HEK293T (cell line): ENCODE results near the gene FAM83D.

ENCODE experiments used
- CTCF ChIA-PET: fragments of 350-600 bp; formaldehyde crosslinking; extraction: SDS; loops from one replicate; lab custom pipeline; 2021; ENCODE audit warnings: antibody characterized with exemption, inconsistent platforms; lab: Yijun Ruan, JAX
- POLR2A ChIA-PET: fragments of 350-600 bp; formaldehyde crosslinking; extraction: SDS; loops from one replicate; lab custom pipeline; 2020; ENCODE audit warnings: antibody characterized with exemption, inconsistent platforms; lab: Yijun Ruan, JAX
- DNase-seq: peaks from one replicate; pipeline ENCODE4 v3.0.0; 2012; ENCODE audit warnings: mixed read lengths; ENCODE audit errors: extremely low spot score
- ARNT ChIP-seq: fragments of 450-650 bp; IDR thresholded peaks from 2 replicates; pipeline ENCODE4 v1.6.1; 2017; ENCODE audit warnings: mild to moderate bottlenecking
- BHLHE40 ChIP-seq: fragments of 450-650 bp; IDR thresholded peaks from 2 replicates; pipeline ENCODE4 v1.6.1; 2016; ENCODE audit warnings: mild to moderate bottlenecking, moderate library complexity, borderline replicate concordance
- CTBP1 ChIP-seq: fragments of 450-650 bp; IDR thresholded peaks from 2 replicates; pipeline ENCODE4 v1.6.1; 2016; ENCODE audit warnings: borderline replicate concordance
- ELF4 ChIP-seq: fragments of 450-650 bp; IDR thresholded peaks from 2 replicates; pipeline ENCODE4 v1.6.1; 2017; ENCODE audit warnings: antibody characterized with exemption
- FOXA1 ChIP-seq: fragments of 450-650 bp; IDR thresholded peaks from 2 replicates; pipeline ENCODE4 v1.6.1; 2016; ENCODE audit warnings: mild to moderate bottlenecking
- FOXK2 ChIP-seq: fragments of 450-650 bp; IDR thresholded peaks from 2 replicates; pipeline ENCODE4 v1.6.1; 2016; ENCODE audit warnings: mild to moderate bottlenecking
- FOXM1 ChIP-seq: fragments of 450-650 bp; IDR thresholded peaks from 2 replicates; pipeline ENCODE4 v1.6.1; 2017; ENCODE audit warnings: mild to moderate bottlenecking, borderline replicate concordance
- HDGF ChIP-seq: fragments of 450-650 bp; IDR thresholded peaks from 2 replicates; pipeline ENCODE4 v1.6.1; 2017; ENCODE audit warnings: antibody characterized with exemption, borderline replicate concordance
- L3MBTL2 ChIP-seq: fragments of 450-650 bp; conservative IDR thresholded peaks from 2 replicates; pipeline ENCODE4 v1.6.1; 2016; ENCODE audit warnings: mild to moderate bottlenecking
- LEF1 ChIP-seq: fragments of 450-650 bp; IDR thresholded peaks from 2 replicates; pipeline ENCODE4 v1.6.1; 2017; ENCODE audit warnings: mild to moderate bottlenecking, borderline replicate concordance
- NFRKB ChIP-seq: fragments of 450-650 bp; IDR thresholded peaks from 2 replicates; pipeline ENCODE4 v1.6.1; 2016; ENCODE audit warnings: mild to moderate bottlenecking, moderate library complexity
- SP1 ChIP-seq: fragments of 450-650 bp; IDR thresholded peaks from 2 replicates; pipeline ENCODE4 v1.6.1; 2017
- SUZ12 ChIP-seq: fragments of 450-650 bp; IDR thresholded peaks from 2 replicates; pipeline ENCODE4 v1.6.1; 2016; ENCODE audit warnings: mild to moderate bottlenecking
- TARDBP ChIP-seq: fragments of 450-650 bp; IDR thresholded peaks from 2 replicates; pipeline ENCODE4 v1.6.1; 2016
- ZNF384 ChIP-seq: fragments of 450-650 bp; IDR thresholded peaks from 2 replicates; pipeline ENCODE4 v1.6.1; 2016
- TF ChIP-seq, protein P1 (sequence below): fragments of 450-650 bp; IDR thresholded peaks from 2 replicates; pipeline ENCODE4 v1.6.1; 2016

The FAM83D gene

DNA sequence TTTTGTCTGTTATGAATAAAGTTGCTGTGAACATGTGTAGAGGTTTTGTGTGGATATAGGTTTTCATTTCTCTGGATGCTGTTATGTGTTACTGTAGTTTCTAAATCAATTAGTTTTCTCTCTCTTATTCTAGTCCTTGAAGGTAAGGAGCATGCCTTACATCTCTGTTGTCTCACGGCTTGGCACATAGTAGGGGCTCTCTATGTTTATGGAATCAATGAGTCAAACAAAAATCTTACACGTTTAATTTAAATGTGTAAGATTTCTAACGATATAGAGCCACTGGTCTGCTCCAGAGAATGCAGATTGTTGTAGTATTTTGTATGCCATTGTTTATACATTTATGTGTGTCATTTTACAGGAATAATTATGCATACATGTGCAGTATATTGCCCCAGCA is 20.6 kb downstream of the FAM83D start:
- DNase-seq = no peak
- POLR2A ChIA-PET = no interaction called here
- TF ChIP-seq FOXK2 (no peak), TARDBP (no peak), BHLHE40 (no peak)
- CTCF ChIA-PET = no interaction called here

DNA sequence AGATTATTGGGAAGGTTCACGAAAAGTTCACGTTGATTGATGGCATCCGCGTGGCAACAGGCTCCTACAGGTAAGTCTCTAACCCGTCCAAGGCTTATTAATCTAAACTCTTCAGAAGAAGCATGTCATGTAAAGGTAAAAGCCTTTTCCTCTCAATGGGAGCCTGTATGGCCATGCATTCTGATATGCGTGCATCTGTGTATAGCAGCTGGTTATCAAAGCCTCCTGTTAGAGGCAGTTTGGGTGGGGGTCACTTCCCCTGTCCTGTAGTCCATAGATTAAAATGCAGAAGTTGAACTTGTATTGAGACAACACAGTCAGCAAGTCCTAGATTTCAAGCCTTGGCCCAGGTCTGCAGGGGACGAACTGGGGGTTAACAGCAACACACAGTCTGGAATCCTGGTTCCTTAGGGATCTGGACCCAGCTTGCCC is 21.7 kb downstream of the FAM83D start:
- ChIA-PET CTCF (no interaction called here), POLR2A (no interaction called here)
- DNase-seq = no peak
- no peak for TF ChIP-seq TARDBP
- no peak for TF ChIP-seq FOXK2
- TF ChIP-seq LEF1 = no peak
- TF ChIP-seq, protein P1, sequence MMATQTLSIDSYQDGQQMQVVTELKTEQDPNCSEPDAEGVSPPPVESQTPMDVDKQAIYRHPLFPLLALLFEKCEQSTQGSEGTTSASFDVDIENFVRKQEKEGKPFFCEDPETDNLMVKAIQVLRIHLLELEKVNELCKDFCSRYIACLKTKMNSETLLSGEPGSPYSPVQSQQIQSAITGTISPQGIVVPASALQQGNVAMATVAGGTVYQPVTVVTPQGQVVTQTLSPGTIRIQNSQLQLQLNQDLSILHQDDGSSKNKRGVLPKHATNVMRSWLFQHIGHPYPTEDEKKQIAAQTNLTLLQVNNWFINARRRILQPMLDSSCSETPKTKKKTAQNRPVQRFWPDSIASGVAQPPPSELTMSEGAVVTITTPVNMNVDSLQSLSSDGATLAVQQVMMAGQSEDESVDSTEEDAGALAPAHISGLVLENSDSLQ = no peak
- TF ChIP-seq NFRKB = no peak
- TF ChIP-seq FOXA1 = no peak
- TF ChIP-seq CTBP1 = no peak
- no peak for TF ChIP-seq SP1

DNA sequence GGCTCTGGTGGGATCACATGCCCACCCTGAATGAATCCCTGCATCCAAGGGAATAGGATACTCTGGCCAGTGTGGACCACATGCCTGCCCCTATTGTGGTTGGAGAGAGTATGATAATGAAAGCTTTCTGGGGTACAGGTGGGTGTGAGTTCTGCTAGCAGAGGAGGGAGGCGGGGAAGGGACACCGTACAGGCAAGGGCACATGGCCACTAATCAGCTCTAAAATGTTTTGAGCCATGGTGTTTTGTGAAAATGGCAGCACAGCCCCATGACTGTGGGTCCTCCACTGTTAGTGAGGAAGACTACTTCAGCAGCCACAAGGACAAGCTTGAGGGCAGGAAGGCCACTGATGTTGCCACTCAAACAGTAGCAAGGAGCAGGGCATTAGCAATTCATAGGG is 24.0 kb downstream of the FAM83D start:
- ChIA-PET CTCF (no interaction called here), POLR2A (interaction anchor here (2.8 kb wide), 1 partner anchor 11 kb away, joined by 15 read pairs; the partner anchor contains the start of gene DHX35)
- no peak for TF ChIP-seq SUZ12
- no peak for TF ChIP-seq BHLHE40
- TF ChIP-seq ZNF384 = no peak
- no peak for TF ChIP-seq NFRKB
- no peak for TF ChIP-seq HDGF
- TF ChIP-seq ARNT = no peak
- TF ChIP-seq, protein P1 = no peak
- TF ChIP-seq LEF1 = no peak
- no peak for TF ChIP-seq FOXM1
- TF ChIP-seq FOXK2 = no peak
- no peak for TF ChIP-seq SP1
- no peak for DNase-seq

DNA sequence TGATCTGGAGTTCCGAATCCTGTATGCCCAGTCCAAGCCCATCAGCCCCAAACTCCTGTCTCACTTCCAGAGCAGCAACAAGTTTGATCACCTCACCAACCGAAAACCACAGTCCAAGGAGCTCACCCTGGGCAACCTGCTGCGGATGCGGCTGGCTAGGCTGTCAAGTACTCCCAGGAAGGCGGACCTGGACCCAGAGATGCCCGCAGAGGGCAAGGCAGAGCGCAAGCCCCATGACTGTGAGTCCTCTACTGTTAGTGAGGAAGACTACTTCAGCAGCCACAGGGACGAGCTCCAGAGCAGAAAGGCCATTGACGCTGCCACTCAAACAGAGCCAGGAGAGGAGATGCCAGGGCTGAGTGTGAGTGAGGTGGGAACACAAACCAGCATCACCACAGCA is 25.4 kb downstream of the FAM83D start:
- no peak for TF ChIP-seq L3MBTL2
- TF ChIP-seq, protein P1 = no peak
- TF ChIP-seq FOXM1 = no peak
- TF ChIP-seq ZNF384 = no peak
- TF ChIP-seq NFRKB = no peak
- TF ChIP-seq ELF4 = no peak
- TF ChIP-seq BHLHE40 = no peak
- no peak for TF ChIP-seq TARDBP
- no peak for TF ChIP-seq SUZ12
- TF ChIP-seq FOXA1 = no peak
- POLR2A ChIA-PET = interaction anchor here (2.8 kb wide), 1 partner anchor 10 kb away, joined by 15 read pairs; the partner anchor contains the start of gene DHX35
- no peak for DNase-seq
- CTCF ChIA-PET = no interaction called here

DNA sequence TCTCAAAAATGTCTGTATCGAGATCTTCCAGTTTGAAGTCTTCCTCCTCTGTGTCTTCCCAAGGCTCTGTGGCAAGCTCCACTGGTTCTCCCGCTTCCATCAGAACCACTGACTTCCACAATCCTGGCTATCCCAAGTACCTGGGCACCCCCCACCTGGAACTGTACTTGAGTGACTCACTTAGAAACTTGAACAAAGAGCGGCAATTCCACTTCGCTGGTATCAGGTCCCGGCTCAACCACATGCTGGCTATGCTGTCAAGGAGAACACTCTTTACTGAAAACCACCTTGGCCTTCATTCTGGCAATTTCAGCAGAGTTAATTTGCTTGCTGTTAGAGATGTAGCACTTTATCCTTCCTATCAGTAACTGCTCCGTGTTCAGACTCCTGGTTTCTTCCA is 25.9 kb downstream of the FAM83D start:
- POLR2A ChIA-PET = interaction anchor here (2.8 kb wide), 1 partner anchor 10 kb away, joined by 15 read pairs; the partner anchor contains the start of gene DHX35
- TF ChIP-seq LEF1 (no peak), CTBP1 (no peak)
- CTCF ChIA-PET = no interaction called here
- no peak for DNase-seq

DNA sequence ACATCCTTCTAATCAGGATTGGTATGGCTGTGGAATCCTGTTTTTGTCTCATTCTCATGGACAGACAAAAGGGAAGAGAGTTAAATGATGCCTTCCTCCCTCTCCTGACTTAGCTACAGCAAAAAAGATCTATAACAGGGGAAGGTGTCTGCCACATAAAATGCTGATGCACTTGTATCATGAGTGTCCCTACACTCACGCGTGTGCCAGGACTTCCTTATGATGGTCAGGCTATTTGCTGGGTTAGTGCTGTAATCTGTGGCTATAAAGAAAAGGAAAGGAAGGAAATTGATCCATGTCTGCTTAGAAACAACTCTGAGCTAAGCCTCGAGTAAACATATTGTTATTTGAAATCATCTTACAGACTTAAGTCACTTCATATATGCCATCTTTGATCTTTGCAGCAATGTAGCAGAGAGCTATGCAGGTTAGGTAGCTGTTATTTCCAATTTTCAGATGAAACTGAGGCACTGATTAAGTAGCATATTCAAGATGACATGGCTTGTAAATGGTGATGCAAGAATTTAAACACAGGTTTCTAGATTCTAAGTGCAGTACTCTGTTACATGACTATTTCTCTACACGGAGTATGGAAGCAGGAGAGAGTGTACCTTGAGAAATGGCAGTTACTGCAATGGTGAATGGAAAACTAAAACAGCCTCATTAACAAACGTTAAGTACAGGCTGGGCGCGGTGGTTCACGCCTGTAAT is 27.6 kb downstream of the FAM83D start:
- no peak for DNase-seq
- TF ChIP-seq, protein P1 = no peak
- TF ChIP-seq FOXA1 (no peak), SP1 (no peak), HDGF (no peak), FOXK2 (no peak), BHLHE40 (no peak), TARDBP (no peak), SUZ12 (no peak), NFRKB (no peak)
- ChIA-PET CTCF (interaction anchor here (0.7 kb wide), 1 partner anchor 25 kb away, joined by 3 read pairs; no protein-coding TSS in a partner anchor), POLR2A (interaction anchor here (1.1 kb wide), 1 partner anchor 9 kb away, joined by 6 read pairs; the partner anchor contains the start of gene DHX35)
